Measurements from ENCODE around the gene KLRC2.

- TF ChIP-seq CTCF (conservative IDR thresholded peaks at IDR 0.05) (no peak), ZFX (IDR thresholded peaks at IDR 0.05) (no peak)
Measured at GRCh38 chr12:10457760-10458159, 21.9 kb upstream of the KLRC2 start.

Data from C4-2B (cell line).